GM15510 (cell line): Measurements from ENCODE around the gene CWC22.

ENCODE experiments used
- POLR2A ChIP-seq: IDR thresholded peaks from 3 replicates; pipeline ENCODE4 v1.6.1; 2011; ENCODE audit warnings: borderline replicate concordance; ENCODE audit not compliant: insufficient read length; ENCODE audit errors: extremely low read depth

The CWC22 gene

GRCh38 chr2:179909845-179910734 is 97.0 kb downstream of the CWC22 start:
- TF ChIP-seq POLR2A: no peak

DNA sequence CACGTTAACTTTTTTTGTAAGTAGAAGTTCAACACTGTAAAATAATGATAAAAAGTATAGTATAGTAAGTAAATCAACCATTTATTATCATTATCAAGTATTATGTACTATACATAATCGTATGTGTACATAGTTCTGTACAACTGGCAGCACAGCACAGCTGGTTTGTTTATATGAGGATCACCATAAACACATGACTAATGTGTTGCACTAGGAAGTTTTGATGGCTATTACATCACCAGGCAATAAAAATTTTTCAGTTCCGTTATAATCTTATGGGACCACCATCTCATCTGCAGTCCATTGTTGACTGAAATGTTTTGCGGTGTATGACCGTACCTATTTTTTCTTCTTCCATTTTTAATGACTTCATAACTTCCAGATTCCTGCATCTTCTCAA is 106.4 kb downstream of the CWC22 start:
- TF ChIP-seq POLR2A: no peak

DNA sequence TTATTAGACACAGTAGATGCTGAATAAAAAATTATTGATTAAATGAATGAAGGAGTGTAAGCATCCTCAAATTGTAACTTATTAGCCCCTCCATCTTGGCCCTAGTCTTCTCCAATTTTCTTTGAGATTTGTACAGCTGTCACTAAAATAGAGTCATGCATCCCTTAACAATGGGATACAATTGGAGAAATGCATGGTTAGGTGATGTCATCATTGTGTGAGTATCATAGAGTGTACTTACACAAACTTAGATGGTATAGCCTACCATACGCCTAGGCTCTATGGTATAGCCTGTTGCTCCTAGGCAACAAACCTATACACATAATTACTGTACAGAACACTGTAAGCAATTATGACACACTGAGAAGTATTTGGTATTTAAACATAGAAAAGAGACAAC is 107.4 kb downstream of the CWC22 start:
- TF ChIP-seq POLR2A: no peak

DNA sequence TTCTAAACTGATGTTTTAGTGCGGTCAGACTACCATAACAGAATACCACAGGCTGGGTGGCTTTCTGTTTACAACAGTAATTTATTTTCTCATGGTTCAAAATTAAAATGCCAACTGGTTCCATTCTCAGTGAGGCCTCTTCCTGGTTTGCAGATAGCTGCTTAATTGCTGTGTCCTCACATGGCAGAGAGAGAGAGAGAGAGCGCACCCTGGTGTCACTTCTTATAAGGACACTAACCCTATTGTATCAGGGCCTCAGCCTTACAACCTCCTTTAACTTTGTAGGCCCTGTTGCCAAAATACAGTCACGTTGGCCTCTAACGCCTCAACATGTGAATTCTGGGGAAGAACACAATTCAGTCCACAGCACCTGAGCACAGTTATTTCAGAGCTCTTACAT is 108.2 kb downstream of the CWC22 start:
- no peak for TF ChIP-seq POLR2A
